Cardiac muscle cell (in vitro differentiated cells and primary cell): Measurements from ENCODE around the gene BIN1. TPM values are rescaled to one million over a fixed set of nuclear protein-coding genes. Genes with fewer than 3 reads are reported as not detected.
"Not testable (repeated sequence)": the region's sequence is repeated elsewhere in the genome, so short reads cannot be mapped to it uniquely, and the experiment has no call there.

Experiments used
- DNase-seq, 2 donors: peaks; one replicate each; pipeline versions ENCODE4 v3.0.0 to v3.0.0-alpha.2; 2010 to 2017; ENCODE audit warnings: low read depth in 1 of 2, low spot score in 1 of 2
- H3K27ac ChIP-seq: fragments of 200-600 bp; sonication (generic); 2 replicates; pipeline ENCODE4 v1.5.1; 2016
- H3K27me3 ChIP-seq: fragments of 200-600 bp; sonication (generic); 2 replicates; pipeline ENCODE4 v1.6.0; 2016; ENCODE audit warnings: control low read depth
- H3K36me3 ChIP-seq: fragments of 200-600 bp; sonication (generic); 2 replicates; pipeline ENCODE4 v1.5.1; 2016; ENCODE audit warnings: control low read depth
- H3K4me1 ChIP-seq: fragments of 200-600 bp; sonication (generic); 2 replicates; pipeline ENCODE4 v1.8.1; 2017; ENCODE audit warnings: low read depth, mild to moderate bottlenecking, mixed run types
- H3K4me3 ChIP-seq: fragments of 200-600 bp; sonication (generic); 2 replicates; pipeline ENCODE4 v1.5.1; 2016; ENCODE audit warnings: mild to moderate bottlenecking
- H3K9me3 ChIP-seq: fragments of 200-600 bp; sonication (generic); 2 replicates; pipeline ENCODE4 v1.5.1; 2017; ENCODE audit warnings: low read depth, mild to moderate bottlenecking, control low read depth
- CTCF ChIP-seq: IDR thresholded peaks from 2 replicates; pipeline ENCODE4 v1.5.1; 2012; ENCODE audit warnings: low read depth, mild to moderate bottlenecking, low read length
- polyA plus RNA-seq: library from polyadenylated mRNA; unstranded; fragments of >200 nt; fragmentation: Nextera tagmentation; extraction: Ambion mirVana; gene quantifications from 2 replicates; pipeline ENCODE4 v1.2.1, GENCODE V29; 2016
- total RNA-seq: library from RNA; depleted of rRNA; stranded (reverse); fragments of >200 nt; gene quantifications from 2 replicates; pipeline ENCODE4 v1.2.3, GENCODE V29; 2016

Gene BIN1
- total and polyA plus RNA-seq, 2 experiments from 2014 or later, result 44.7 to 94.9 TPM

GRCh38 chr2:127034883-127035611 is 71.9 kb downstream of the BIN1 start:
- no peak overlapping the region for H3K4me3 ChIP-seq
- peaks cover 16% of the 10 kb centered on the region for H3K4me1 ChIP-seq
- no peak for DNase-seq
- peak overlapping the region; percentile 34 for H3K27ac ChIP-seq
- H3K27me3 ChIP-seq, result no peaks in the 10 kb centered on the region
- H3K9me3 ChIP-seq, result no peaks in the 10 kb centered on the region
- no peaks in the 10 kb centered on the region for H3K36me3 ChIP-seq
- no peak for TF ChIP-seq CTCF

DNA sequence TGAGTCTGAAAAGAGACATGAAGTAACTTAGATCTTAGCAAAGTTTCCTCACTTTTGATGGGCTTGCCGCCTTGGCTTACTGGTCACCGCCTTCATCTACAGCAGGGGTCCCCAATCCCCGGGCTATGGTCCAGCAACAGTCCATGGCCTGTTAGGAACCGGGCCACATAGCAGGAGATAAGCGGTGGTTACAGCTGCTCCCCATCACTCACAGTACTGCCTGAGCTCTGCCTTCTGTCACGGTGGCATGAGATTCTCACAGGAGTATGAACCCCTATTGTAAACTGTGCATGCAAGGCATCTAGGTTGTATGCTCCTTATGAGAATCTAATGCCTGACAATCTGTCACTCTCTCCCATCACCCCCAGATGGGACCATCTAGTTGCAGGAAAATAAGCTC is 72.9 kb downstream of the BIN1 start:
- no peak for DNase-seq
- Histone ChIP-seq H3K9me3 (no peaks in the 10 kb centered on the region), H3K36me3 (no peaks in the 10 kb centered on the region), H3K4me3 (no peak overlapping the region), H3K27ac (no peak overlapping the region), H3K4me1 (peaks cover 16% of the 10 kb centered on the region), H3K27me3 (no peaks in the 10 kb centered on the region)
- TF ChIP-seq CTCF, result no peak

DNA sequence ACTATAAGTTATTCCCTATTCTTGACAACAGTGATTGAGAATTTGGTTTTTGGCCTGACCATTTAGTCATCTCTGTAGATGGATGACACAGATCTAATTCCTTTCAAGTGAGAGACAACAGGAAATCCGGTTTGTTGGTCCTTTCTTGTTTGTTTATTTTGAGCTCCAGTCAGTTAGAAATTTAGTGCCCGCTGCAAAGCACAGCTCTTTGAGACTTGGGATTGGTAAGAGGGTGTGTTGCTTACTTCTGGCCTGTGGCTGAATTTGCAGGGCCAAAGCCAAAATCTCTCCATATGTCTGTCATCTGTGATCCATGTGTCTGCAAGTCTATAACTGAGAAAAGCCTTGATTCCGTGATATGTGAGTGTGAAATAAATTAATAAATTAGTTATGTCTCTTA is 74.3 kb downstream of the BIN1 start:
- no peaks in the 10 kb centered on the region for H3K27me3 ChIP-seq
- no peak for TF ChIP-seq CTCF
- H3K9me3 ChIP-seq, result no peaks in the 10 kb centered on the region
- no peak for DNase-seq
- peaks cover 16% of the 10 kb centered on the region for H3K4me1 ChIP-seq
- H3K27ac ChIP-seq, result no peak overlapping the region
- H3K36me3 ChIP-seq, result no peaks in the 10 kb centered on the region
- H3K4me3 ChIP-seq, result no peak overlapping the region

- Histone ChIP-seq H3K4me3 (no peak overlapping the region), H3K27ac (no peak overlapping the region), H3K27me3 (no peaks in the 10 kb centered on the region), H3K36me3 (no peaks in the 10 kb centered on the region), H3K9me3 (no peaks in the 10 kb centered on the region), H3K4me1 (peaks cover 9% of the 10 kb centered on the region)
- DNase-seq, result peak in 1 of 2 donors; percentile 52
- no peak for TF ChIP-seq CTCF
These were observed 77.5 kb downstream of the BIN1 start for GRCh38 chr2:127029350-127030051.

GRCh38 chr2:127028745-127029144 is 78.2 kb downstream of the BIN1 start:
- not testable (repeated sequence) for H3K9me3 ChIP-seq, H3K4me1 ChIP-seq, H3K36me3 ChIP-seq, H3K27ac ChIP-seq, DNase-seq, H3K27me3 ChIP-seq, H3K4me3 ChIP-seq

GRCh38 chr2:127027715-127028114 is 79.2 kb downstream of the BIN1 start:
- H3K27ac ChIP-seq, result no peak overlapping the region
- no peak overlapping the region for H3K4me3 ChIP-seq
- H3K36me3 ChIP-seq, result no peaks in the 10 kb centered on the region
- DNase-seq, result no peak
- no peak for TF ChIP-seq CTCF
- H3K27me3 ChIP-seq, result no peaks in the 10 kb centered on the region
- no peaks in the 10 kb centered on the region for H3K4me1 ChIP-seq
- no peaks in the 10 kb centered on the region for H3K9me3 ChIP-seq
